Anterior cingulate cortex (tissue), 58 donors: ENCODE measurements around the gene EFNB1.

Source experiments
- DNase-seq, 58 donors: peaks; one replicate each; lab custom pipeline; 2025; lab: John Stamatoyannopoulos, UW

EFNB1 gene

GRCh38 chrX:68880846-68881552, 52.2 kb downstream of the EFNB1 start:
- no peak for DNase-seq

- no peak for DNase-seq
Measured at GRCh38 chrX:68881911-68882310, 53.1 kb downstream of the EFNB1 start.

DNA sequence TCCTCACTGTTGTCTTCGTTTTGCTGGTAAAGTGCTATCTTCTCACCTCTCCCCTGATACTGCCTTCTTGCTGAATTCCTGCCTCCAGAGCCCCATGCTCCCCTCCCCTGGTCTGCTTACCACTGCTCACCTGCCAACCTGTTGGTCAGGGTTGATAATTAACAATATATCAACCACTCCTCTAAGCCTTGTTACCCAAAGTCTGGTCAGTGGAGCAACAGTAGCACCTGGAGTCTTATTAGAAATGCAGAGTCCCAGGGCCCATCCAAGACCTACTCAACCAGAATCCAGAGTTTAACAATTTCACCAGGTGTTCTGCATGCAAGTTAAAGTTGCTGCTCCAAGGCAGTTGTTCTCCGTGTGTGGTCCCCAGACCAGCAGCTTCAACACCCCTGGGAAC, 55.0 kb downstream of the EFNB1 start:
- DNase-seq, result no peak

- no peak for DNase-seq
Measured at GRCh38 chrX:68889249-68889648, 60.4 kb downstream of the EFNB1 start.
